ENCODE results near the gene CTU1. TPM values are rescaled to one million over a fixed set of nuclear protein-coding genes. Genes with fewer than 3 reads are reported as not detected.

CTU1 gene
- total RNA-seq, 2 experiments from 2014 or later = 10.9 to 11.4 TPM

DNA sequence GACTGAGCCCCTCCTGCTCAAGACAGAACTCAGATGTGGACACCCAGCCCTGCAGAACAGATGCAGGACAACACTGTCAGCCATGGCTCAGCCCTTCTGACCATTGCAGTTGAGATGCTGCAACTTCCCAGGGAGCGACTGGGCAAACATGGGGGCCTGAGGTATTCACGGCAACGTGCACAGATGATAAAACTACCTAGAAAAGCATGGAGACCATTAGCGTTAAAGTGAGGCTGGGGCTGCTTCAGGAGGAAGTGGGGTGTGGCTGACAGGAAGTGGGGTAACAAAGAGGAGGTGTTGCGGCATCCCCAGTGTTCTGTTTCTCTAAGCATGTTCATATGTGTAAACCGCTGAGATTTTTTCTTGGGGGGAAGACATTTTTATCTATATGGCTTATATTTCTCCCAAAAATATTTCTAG, 15.2 kb upstream of the CTU1 start:
- H3K27ac Mint-ChIP-seq = peak overlapping the region; percentile 84
- no peaks in the 10 kb centered on the region for H3K36me3 Mint-ChIP-seq
- H3K9me3 Mint-ChIP-seq = no peaks in the 10 kb centered on the region
- peak; percentile 32 for DNase-seq
- H3K27me3 Mint-ChIP-seq = no peaks in the 10 kb centered on the region
- H3K4me3 Mint-ChIP-seq = peak overlapping the region; percentile 65
- peaks cover 53% of the 10 kb centered on the region for H3K4me1 Mint-ChIP-seq

DNA sequence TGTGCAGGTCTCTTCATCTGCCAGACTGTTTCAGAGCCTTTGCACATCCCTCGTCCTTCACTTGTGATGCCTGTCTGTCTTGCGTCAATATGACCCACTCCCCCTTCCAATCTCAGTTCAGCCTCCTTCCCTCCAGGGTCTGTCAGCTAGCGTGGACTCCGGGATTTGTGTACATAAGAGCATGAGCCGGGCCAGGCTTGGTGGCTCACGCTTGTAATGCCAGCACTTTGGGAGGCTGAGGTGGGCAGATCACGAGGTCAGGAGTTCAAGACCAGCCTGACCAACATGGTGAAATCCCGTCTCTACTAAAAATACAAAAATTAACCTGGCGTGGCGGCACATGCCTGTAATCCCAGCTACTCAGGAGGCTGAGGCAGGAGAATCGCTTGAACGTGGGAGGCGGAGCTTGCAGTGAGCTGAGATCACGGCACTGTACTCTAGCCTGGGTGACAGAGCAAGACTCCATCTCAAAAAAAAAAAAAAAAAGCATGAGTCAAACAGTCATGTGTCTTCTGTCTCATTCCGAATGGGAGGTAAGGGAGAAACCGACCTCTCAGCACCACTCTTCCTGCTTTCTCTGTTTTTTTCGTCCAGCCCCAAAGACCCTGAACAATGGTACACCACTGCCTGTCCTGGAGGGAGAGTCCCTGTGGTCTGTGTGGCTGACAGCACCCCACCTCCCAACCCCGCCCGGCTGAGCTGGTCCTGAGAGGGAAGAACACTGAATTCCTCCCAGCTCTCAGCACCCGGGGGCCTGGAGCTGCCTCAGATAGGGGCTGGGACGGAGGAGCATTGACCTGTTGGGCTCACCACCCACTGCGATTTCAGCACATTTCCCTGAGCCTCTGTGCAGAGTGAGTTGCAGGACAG, 14.1 kb upstream of the CTU1 start:
- no peaks in the 10 kb centered on the region for H3K27me3 Mint-ChIP-seq
- no peaks in the 10 kb centered on the region for H3K36me3 Mint-ChIP-seq
- no peak for DNase-seq
- peak overlapping the region; percentile 39 for H3K4me3 Mint-ChIP-seq
- H3K4me1 Mint-ChIP-seq = peaks cover 46% of the 10 kb centered on the region
- H3K27ac Mint-ChIP-seq = peak overlapping the region; percentile 84
- H3K9me3 Mint-ChIP-seq = no peaks in the 10 kb centered on the region

DNA sequence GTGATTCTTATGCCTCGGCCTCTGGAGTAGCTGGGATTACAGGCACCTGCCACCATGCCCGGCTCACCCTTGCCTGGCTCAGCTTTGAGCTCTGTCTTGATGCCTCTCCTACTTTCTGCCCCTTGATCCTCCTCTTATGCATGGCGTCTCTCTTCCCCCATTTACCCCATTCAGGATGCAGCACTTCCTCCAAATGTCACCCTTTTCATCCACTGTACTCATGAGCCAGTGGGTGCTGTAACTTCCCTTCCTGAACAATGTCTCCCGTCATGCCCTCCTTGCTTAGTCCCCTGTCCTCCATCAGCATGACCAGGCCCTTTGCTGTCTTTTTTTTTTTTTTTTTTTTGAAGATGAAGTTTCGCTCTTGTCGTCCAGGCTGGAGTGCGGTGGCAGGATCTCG, 13.0 kb upstream of the CTU1 start:
- DNase-seq = no peak
- Mint-ChIP-seq H3K4me3 (no peak overlapping the region), H3K36me3 (no peaks in the 10 kb centered on the region), H3K27ac (no peak overlapping the region), H3K9me3 (no peaks in the 10 kb centered on the region), H3K27me3 (no peaks in the 10 kb centered on the region), H3K4me1 (peaks cover 49% of the 10 kb centered on the region)

DNA sequence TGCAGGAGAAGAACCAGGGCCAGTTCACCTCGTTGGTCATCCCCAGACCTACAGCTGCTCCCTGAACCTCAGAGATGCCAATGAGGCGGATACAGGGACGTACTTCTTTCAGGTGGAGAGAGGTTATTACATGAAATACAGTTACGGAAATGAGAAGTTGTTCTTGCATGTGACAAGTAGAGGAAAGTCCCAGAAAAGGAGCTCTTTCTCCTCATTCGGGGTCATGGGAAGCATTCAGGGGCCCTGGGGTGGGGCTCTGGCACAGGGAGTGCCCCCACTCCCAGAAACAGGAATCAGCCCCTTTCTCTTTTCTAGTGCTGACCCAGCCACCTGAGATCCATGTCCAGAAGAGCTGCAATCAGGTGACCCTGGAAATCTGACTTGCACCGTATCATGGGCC, 12.0 kb upstream of the CTU1 start:
- peaks cover 52% of the 10 kb centered on the region for H3K4me1 Mint-ChIP-seq
- no peak overlapping the region for H3K27ac Mint-ChIP-seq

DNA sequence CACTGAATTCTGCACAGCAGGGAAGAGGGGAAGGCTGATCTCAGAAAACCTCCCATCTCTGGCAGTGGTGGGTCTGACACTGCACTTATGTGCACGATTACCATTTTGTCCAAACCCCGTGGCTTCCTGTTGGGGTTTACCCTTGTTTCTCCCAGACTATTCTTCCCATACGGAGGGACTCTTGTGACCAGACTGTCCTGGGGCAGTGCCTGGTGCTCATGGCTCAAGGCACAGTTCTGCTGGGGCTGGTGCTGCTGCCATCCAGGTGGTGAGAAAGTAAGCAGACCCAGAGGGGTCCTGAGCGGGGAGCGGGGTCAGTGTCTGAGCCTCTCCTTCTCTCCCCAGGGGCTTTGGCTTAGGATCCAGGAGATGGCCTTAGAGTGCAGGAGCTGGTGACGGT, 11.4 kb upstream of the CTU1 start:
- no peaks in the 10 kb centered on the region for H3K36me3 Mint-ChIP-seq
- no peak for DNase-seq
- peaks cover 51% of the 10 kb centered on the region for H3K4me1 Mint-ChIP-seq
- H3K4me3 Mint-ChIP-seq = no peak overlapping the region
- H3K27me3 Mint-ChIP-seq = no peaks in the 10 kb centered on the region
- no peaks in the 10 kb centered on the region for H3K9me3 Mint-ChIP-seq
- no peak overlapping the region for H3K27ac Mint-ChIP-seq

More for the DNA sequence above, 12.0 kb upstream of the CTU1 start:
- no peaks in the 10 kb centered on the region for H3K27me3 Mint-ChIP-seq
- no peak overlapping the region for H3K4me3 Mint-ChIP-seq
- no peaks in the 10 kb centered on the region for H3K9me3 Mint-ChIP-seq
- H3K36me3 Mint-ChIP-seq = no peaks in the 10 kb centered on the region
- no peak for DNase-seq

DNA sequence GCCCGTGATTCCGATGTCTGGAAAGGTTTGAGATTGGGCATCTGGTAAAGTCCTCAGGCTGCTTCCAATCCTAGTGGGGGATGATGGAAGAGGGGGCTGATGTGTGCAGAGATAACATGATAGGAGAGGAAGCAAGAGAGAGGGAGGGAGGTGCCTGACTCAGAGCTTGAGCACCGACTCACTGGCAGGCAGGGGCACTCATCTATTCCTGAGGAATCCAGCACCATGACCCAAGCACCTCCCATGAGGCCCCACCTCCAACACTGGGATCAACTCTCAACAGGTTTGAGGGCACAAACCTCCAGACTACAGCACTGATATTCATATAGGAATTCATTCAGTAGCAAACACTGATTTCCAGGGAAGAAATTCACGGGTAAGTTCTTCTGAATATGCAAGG, 10.9 kb upstream of the CTU1 start:
- Mint-ChIP-seq H3K9me3 (no peaks in the 10 kb centered on the region), H3K27me3 (no peaks in the 10 kb centered on the region), H3K27ac (no peak overlapping the region), H3K36me3 (no peaks in the 10 kb centered on the region), H3K4me1 (peaks cover 51% of the 10 kb centered on the region), H3K4me3 (no peak overlapping the region)
- no peak for DNase-seq

DNA sequence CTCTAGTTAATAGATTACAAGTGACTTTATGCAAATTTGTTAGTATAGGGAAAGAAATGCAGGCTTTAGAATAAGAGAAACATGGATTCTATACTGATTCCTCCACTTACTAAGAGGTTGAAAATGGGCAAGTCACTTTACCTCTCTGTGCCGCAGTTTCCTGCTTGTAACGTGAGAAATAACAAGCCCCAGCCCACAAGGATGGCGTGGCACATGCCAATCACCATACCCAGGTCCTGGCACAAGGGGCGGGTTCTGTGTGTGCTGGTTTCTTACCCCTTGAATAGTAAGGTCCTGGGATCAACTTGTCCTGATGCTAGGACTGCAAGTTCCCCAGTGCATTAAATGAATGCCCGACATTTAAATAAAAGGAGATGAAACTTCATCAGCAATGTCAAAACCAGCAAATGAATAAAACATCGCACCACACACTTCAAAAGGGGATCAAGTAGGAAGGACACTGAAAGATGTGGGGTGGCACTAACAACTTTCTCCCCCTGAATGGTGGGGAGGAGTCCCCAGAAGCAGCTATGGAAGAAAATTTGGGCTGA, 8.6 kb upstream of the CTU1 start:
- no peak for DNase-seq
- H3K27ac Mint-ChIP-seq = no peak overlapping the region
- H3K9me3 Mint-ChIP-seq = no peaks in the 10 kb centered on the region
- no peaks in the 10 kb centered on the region for H3K36me3 Mint-ChIP-seq
- no peak overlapping the region for H3K4me3 Mint-ChIP-seq
- H3K27me3 Mint-ChIP-seq = no peaks in the 10 kb centered on the region
- peaks cover 36% of the 10 kb centered on the region for H3K4me1 Mint-ChIP-seq

DNA sequence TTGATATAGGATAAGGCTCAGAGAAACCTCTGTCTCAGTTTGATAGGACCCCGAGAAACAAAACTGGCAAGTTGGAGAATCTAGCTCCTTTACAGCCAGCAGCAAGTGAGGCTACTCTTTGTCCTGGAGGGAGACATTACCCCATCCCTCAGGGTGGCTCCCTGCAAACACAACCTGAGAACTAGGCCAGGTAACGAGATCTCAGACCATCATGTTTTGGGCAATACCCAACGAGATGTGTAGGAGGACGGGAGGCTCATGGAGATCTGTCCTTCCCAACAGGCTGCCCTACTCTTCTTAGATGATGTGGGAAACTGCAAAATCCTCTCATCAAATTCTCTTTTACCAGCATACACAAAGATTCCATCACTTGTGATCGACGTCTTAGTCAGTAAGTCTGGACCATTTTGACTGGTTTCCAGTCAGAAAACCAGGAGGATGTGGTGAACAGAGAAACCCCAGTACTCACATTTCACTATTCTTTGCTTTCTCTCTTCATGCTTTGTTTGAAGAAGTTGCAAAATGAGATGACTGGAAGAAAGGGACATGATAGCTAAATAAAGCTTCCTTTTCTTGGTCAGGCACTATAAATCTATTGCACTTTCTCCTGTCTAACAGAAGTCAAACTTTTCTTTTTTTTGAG, 6.0 kb upstream of the CTU1 start:
- H3K27me3 Mint-ChIP-seq = no peaks in the 10 kb centered on the region
- no peaks in the 10 kb centered on the region for H3K9me3 Mint-ChIP-seq
- H3K36me3 Mint-ChIP-seq = no peaks in the 10 kb centered on the region
- no peak overlapping the region for H3K4me3 Mint-ChIP-seq
- H3K4me1 Mint-ChIP-seq = peaks cover 31% of the 10 kb centered on the region
- H3K27ac Mint-ChIP-seq = peak overlapping the region; percentile 64
- DNase-seq = no peak

DNA sequence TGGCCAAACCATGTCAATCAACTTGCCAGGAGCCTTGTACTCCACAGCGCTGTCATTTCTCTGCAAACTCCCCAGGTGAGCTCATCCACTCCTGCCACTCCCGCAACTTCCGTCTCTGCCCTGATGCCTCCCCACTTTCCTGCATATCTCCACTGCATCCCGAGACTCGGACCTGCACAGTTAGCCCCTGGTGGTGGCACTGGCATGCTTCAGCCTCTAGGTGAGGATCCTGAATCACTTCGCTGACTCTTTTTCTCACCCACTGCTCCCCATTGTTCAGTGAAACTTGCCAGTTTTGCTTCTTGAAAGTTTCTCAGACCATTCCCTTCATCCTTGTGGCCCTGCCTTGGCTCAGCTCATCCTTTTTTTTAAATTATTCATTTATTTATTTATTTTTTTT, 3.4 kb upstream of the CTU1 start:
- no peak for DNase-seq
- H3K36me3 Mint-ChIP-seq = peaks cover 11% of the 10 kb centered on the region
- no peaks in the 10 kb centered on the region for H3K27me3 Mint-ChIP-seq
- H3K4me3 Mint-ChIP-seq = no peak overlapping the region
- H3K9me3 Mint-ChIP-seq = no peaks in the 10 kb centered on the region
- peaks cover 31% of the 10 kb centered on the region for H3K4me1 Mint-ChIP-seq
- H3K27ac Mint-ChIP-seq = no peak overlapping the region

DNA sequence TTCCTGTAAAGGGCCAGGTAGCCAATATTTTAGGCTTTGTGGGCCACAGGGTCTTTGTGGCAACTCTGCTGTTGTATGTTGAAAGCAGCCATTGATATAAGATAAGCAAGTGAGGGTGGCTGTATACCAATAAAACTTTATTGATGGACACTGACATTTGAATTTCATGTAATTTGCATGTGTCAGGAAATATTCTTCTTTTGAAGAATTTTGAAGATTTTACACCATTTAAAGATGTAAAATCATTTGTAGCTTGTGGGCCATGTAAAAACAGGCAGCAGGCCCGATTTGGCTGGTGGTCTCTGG, 2.4 kb upstream of the CTU1 start:
- Mint-ChIP-seq H3K27me3 (no peaks in the 10 kb centered on the region), H3K9me3 (no peaks in the 10 kb centered on the region), H3K4me3 (no peak overlapping the region), H3K27ac (no peak overlapping the region), H3K36me3 (peaks cover 16% of the 10 kb centered on the region), H3K4me1 (peaks cover 33% of the 10 kb centered on the region)
- DNase-seq = no peak

DNA sequence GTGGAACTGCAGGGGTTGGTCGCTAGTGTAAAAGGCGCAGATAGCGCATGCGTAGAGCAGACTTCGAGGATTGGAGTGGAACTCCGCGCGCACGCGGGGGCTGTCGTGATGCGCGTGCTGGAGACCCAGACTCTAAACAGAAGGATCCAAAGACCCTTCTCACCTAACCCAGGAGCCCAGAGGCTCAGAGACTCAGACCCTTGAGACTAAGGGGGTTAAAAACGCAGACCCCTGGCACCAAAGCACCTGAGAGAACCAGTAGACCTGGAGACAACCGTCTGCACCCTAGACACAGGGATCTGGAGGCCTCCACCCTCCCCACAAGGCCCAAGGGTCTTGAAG, 567 bp upstream of the CTU1 start:
- Mint-ChIP-seq H3K4me1 (peaks cover 28% of the 10 kb centered on the region), H3K4me3 (peak overlapping the region; percentile 97), H3K36me3 (peaks cover 22% of the 10 kb centered on the region)

DNA sequence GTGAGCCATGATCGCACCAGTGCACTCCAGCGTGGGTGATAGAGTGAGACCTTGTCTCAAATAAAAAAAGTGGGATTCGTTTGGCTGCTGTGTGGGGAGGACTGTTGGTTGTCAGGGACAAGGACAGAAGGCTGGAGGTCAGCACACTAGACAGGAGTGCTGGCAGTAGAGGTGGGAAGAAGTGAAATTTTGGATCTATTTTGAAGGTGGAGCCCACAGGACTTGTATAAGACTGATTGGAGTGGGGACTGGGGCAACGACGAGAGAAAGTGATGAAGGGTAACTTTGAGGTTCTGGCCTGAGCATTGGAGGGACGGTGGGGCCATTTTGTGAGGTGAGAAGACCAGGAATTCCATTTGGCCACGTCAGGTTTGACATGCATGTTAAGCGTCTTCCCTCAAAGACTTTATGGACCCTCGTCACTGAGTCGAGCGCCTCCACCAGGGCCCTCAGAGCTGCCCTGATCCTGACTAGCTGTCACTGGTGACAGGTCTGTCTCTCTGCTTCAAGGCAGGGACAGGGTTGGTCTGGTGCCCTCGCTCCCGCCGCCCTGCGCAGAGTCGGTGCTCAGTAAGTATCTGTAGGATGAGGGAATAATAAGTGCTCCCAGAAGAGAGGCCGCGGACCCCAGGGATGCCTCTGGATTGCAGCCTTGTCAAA, 673 bp downstream of the CTU1 start:
- H3K36me3 Mint-ChIP-seq = peaks cover 24% of the 10 kb centered on the region
- peak overlapping the region; percentile 96 for H3K27ac Mint-ChIP-seq
- no peaks in the 10 kb centered on the region for H3K9me3 Mint-ChIP-seq
- DNase-seq = no peak
- H3K4me1 Mint-ChIP-seq = peaks cover 30% of the 10 kb centered on the region
- no peaks in the 10 kb centered on the region for H3K27me3 Mint-ChIP-seq
- peak overlapping the region; percentile 97 for H3K4me3 Mint-ChIP-seq

More for the DNA sequence above, 567 bp upstream of the CTU1 start:
- Mint-ChIP-seq H3K27me3 (no peaks in the 10 kb centered on the region), H3K9me3 (no peaks in the 10 kb centered on the region), H3K27ac (peak overlapping the region; percentile 96)
- DNase-seq = no peak

DNA sequence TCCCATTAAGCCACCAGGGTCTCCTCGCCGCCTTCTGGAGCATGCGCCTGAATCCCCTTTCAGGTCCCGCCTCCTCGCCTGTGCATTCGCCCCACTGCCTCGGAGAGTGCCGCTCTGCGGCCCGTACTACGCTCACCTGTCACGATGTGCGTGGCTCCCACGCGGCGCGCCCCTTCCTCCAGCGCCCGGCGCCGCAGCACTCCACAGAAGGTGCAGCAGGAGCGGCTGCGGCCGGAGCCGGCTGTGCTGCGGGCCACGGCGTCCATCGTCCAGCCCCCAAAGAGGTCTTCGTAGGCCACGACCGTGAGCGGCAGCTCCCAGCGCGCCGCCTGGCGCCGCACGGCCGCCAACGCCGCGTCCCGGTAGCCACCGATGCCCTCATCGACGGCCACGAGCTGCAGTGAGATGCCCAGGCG, 4.3 kb downstream of the CTU1 start:
- no peak for DNase-seq
- H3K4me1 Mint-ChIP-seq = peaks cover 42% of the 10 kb centered on the region
- H3K27ac Mint-ChIP-seq = no peak overlapping the region
- no peak overlapping the region for H3K4me3 Mint-ChIP-seq
- peaks cover 24% of the 10 kb centered on the region for H3K36me3 Mint-ChIP-seq
- no peaks in the 10 kb centered on the region for H3K9me3 Mint-ChIP-seq
- no peaks in the 10 kb centered on the region for H3K27me3 Mint-ChIP-seq

DNA sequence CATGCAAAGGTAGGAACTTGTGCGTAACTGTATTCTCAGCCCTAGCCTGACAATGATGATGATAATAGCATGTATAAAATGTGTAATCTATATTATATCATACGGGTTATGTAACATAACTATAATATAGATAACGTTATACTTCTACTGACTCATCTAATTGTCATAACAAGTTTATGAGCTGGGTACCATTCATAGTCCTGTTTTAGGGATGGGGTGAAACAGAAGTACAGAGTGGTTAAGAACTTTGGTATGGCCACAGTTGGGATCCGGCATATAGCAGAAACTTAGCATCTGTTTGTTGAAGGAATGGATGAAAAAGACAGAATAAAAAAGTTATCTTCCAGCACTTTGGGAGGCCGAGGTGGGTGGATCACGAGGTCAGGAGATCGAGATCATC, 5.2 kb downstream of the CTU1 start:
- no peaks in the 10 kb centered on the region for H3K9me3 Mint-ChIP-seq
- no peak overlapping the region for H3K27ac Mint-ChIP-seq
- DNase-seq = no peak

DNA sequence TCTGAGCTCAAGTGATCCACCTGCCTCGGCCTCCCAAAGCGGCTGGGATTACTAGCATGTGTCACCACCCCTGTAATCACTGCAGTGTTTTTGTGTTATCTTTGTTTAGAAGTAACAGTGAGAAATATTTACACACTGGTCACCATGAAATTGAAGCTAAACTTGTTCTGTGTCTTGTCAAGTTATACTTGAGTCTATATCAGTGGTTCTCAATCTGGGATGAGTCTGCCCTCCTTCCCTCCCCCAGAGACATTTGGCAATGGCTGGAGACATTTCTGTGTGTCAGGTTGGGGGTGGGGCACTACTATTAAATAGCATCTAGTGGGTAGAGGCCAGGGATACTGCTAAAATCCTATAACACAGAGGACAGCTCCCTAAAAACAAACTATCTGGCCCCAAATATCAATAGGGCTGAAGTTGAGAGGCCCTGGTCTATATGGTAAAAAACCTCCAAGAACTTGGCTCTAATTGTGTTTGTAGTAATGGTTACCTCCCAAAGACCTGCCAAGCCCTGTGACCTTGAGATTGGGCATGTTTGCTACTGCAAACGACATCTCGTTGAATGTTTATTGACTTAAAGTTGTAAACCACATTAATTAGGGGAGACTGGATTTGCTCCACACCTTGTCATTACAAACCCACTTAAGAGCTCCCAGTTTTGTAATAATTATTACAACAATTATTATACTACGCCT, 6.9 kb downstream of the CTU1 start:
- Mint-ChIP-seq H3K27me3 (no peaks in the 10 kb centered on the region), H3K36me3 (peaks cover 20% of the 10 kb centered on the region), H3K27ac (no peak overlapping the region), H3K4me1 (peaks cover 41% of the 10 kb centered on the region), H3K9me3 (no peaks in the 10 kb centered on the region), H3K4me3 (no peak overlapping the region)
- DNase-seq = no peak

More for the DNA sequence above, 5.2 kb downstream of the CTU1 start:
- Mint-ChIP-seq H3K27me3 (no peaks in the 10 kb centered on the region), H3K4me3 (no peak overlapping the region), H3K4me1 (peaks cover 39% of the 10 kb centered on the region), H3K36me3 (peaks cover 23% of the 10 kb centered on the region)

Measured in activated naive CD8-positive, alpha-beta T cell treated with anti-CD3 and anti-CD28 coated beads for 36 hours (primary cell).